HG03457 (cell line): ENCODE measurements around the gene PROSER3.
A peak's percentile ranks its signal among the peaks of the same experiment; 100 is the strongest.

Source experiments
- ATAC-seq: cut with Tn5 transposase; IDR thresholded peaks from one replicate; pipeline ENCODE4 v1.9.1; 2021; ENCODE audit warnings: moderate number of reproducible peaks; ENCODE audit not compliant: unreplicated experiment

PROSER3 gene

DNA sequence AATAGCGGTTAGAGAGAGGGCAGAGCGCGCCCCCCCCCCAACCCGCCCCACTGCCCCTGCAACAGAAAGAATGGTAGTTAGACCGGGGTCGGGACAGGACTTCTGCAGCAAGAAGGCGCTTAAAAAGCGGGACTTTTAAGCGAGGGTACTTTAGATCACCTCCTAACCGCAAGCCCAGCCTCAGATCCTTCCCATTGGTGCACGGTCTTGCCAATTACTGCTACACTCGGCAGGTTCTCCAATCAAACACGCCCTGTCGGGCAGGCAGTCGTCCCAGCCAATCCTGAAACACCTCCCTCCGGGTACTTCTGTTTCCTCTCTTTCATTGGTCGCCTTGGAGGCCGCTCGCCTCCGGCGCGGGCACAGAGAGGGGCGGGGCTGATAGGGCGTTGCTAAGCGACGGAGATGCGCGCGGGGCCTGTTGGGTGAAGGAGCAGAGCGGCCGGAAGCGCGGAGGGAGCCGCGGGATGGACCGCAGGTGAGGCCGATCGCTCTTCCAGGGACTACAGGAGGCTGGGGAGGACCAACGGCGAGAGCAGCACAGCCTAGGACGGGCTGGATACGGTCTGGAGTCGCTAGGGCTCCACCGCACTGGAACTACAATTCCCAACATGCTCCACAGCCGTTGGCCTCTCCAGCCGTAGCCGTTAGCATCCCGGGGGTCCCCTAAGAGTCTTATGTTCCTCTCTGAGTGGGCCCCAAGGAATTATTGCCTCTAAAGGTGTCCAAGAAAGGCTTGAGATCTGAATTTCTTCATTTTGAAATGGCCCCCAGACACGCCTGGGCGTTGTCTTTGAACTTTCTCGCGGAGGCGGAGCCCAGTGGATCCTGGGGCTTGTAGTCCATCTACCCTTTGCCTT lies at the start of gene PROSER3:
Gene PROSER3, plus strand, starts transcription at position 428 of the 860 bp plus-strand sequence. Its CDS starts 40 bp downstream, at position 468.
- peak; percentile 79 for ATAC-seq

DNA sequence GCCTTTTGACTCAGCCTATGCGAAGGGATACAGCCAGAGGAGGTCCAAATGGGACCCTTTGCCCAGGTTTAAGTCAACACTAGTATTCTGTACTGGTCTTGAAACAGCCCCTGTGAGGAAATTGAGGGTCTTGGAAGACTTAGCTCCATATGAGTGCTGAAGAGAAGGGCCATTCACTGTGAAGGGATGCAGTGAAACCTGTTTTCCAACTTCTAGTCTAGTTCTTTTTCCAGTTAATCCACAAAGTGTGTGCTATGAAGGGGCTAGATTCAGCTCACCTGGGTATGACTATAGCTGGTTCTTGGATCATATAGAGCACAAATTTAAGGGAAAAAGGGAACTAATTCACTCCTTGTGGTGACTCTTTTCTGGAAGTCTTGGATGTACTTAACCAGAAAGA lies 49.6 kb upstream of the PROSER3 start:
- ATAC-seq: no peak

DNA sequence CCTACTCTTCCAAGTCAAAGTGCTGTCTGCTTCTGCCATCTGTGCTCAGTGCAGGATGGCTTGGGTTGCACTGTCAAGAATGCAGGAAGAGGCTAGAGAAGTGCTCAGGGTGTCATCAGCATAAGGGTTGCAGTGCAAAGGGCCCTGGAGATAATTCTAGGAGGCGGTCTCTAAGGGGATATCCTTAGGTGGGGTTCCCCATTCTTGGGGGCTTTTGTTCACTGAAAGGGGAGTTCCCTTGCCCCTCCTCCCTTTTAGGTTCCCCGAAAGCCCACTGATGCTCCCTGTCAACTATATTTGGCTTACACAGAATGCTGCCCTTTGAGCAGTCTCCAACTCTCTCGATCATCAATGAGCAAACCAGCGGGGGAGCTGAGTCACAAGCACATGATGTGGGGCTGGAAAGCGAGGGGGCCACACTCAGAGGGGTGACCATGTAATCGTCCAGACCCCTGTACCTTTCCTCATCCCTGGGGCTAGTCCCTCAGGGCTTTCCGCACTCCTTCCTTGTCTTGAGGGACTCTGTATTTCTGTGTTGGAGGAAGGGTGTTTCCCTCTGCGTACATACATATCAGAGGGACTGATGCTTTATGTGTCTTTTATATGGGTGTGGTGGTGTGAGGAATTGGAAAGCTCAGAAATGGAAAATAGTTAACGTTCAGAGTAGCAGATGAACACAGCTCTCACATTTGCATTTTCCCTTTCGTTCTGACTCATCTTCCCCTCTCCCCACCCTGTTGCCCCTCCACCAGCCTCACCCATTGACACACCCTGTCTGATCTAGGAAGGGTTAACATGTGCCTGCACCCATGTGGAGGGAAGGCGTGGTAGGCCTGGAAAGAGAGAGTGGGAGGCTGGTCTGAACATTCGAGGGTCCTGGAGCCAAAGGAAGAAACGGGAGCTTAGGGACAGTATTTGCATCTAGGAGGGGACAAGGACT lies 46.9 kb upstream of the PROSER3 start:
- no peak for ATAC-seq

- no peak for ATAC-seq
These were observed 45.1 kb upstream of the PROSER3 start for GRCh38 chr19:35712567-35713505.

DNA sequence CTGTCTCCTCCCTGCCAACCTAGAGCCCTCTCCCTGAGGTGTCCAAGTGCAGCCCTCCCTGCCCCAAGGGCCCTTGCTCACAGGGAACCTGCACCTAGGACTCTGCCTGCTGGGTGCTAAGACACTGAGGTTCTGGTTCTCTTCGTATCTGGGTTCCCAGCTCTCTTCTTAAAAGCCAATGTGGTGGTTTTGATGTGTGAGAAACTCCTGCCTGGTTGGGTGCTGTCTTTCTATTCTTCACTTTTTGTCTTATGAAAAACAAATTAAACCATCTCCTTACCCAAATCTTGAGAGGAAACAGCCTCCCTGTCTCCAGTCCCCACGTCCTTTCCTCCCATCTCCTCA lies 44.5 kb upstream of the PROSER3 start:
- no peak for ATAC-seq

DNA sequence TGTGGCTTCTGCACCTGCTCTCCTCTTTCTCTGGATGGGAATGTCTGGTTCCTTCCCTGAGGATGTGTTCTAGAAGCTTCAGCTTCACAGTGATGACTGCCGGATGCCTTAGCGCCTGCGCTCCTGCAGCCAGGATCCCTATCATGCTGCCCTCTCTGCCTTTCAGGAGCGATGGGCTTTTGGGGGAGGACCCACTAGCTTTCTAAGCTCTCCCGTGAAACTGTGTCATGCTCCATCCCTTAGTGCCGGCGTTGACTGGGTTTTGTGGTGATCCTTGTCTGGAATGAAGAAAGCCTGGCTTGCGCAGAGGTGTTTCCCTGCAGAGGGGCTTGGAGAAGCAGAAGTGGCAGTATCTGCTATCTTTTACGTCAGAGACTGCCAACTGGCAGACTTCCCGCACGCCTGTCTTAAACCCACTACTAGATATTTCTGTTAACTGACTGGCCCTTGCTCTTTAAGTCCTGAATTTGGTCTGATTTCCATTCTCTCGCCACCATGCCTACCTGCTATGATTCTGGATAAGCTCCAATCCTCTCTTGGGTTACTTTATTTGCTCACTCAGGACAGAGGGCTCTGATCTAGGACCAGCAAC lies 44.0 kb upstream of the PROSER3 start:
- ATAC-seq: no peak

DNA sequence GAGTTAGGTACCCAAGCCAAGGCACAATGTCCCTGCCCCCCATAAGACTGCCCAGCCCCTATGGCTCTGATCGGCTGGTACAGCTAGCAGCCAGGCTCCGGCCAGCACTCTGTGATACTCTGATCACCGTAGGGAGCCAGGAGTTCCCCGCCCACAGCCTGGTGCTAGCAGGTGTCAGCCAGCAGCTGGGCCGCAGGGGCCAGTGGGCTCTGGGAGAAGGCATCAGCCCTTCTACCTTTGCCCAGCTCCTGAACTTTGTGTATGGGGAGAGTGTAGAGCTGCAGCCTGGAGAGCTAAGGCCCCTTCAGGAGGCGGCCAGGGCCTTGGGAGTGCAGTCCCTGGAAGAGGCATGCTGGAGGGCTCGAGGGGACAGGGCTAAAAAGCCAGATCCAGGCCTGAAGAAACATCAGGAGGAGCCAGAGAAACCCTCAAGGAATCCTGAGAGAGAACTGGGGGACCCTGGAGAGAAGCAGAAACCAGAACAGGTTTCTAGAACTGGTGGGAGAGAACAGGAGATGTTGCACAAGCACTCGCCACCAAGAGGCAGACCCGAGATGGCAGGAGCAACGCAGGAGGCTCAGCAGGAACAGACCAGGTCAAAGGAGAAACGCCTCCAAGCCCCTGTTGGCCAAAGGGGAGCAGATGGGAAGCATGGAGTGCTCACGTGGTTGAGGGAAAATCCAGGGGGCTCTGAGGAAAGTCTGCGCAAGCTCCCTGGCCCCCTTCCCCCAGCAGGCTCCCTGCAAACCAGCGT lies 43.2 kb upstream of the PROSER3 start:
- ATAC-seq: no peak

DNA sequence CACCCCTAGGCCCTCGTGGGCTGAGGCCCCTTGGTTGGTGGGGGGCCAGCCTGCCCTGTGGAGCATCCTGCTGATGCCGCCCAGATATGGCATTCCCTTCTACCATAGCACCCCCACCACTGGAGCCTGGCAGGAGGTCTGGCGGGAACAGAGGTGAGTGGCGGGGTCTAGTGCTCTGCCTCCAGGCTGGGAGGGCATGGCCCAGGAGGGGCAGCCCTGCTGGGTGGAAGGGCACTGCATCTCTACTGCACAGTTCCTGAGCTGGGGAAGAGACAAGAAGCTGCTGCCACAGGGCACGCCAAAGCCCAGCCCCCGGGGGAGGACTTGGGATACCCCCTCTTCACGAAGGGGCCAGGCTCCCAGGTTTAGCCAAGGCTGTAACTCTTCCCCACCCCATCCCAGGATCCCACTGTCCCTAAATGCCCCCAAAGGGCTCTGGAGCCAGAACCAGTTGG lies 42.6 kb upstream of the PROSER3 start:
- ATAC-seq: no peak

DNA sequence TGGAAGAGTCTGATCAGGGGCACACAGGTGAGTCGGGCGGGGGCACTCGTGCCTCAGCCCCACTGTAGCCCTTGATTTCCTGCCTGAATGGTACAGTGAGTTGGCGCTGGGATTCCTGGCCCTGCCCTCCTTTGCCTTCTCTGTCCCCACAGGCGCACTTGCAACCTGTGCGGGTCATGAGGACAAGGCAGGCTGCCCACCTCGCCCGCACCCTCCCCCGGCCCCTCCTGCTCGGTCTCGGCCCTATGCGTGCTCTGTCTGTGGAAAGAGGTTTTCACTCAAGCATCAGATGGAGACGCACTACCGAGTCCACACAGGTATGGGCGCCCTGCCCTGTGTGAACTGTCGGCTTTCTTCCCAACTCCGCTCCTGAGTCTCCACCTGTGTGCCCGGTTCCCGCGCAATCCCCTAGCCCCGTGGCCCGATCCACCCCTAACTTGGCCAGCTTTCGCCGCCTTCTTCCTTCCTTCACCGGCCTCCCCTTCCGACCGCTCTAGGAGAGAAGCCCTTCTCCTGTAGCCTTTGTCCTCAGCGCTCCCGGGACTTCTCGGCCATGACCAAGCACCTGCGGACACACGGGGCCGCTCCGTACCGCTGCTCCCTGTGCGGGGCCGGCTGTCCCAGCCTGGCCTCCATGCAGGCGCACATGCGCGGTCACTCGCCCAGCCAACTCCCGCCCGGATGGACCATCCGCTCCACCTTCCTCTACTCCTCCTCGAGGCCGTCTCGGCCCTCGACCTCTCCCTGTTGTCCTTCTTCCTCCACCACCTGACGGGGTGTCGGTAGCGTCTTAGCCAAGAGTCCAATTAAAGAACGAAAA lies 41.8 kb upstream of the PROSER3 start:
- peak; percentile 3 for ATAC-seq

GRCh38 chr19:35716801-35717664 lies 40.9 kb upstream of the PROSER3 start:
- peak; percentile 55 for ATAC-seq

GRCh38 chr19:35717665-35718344 lies 40.2 kb upstream of the PROSER3 start, which contains the start of gene KMT2B:
KMT2B (plus strand) TSS chr19:35718003; CDS start chr19:35718019, 16 bp downstream.
- no peak for ATAC-seq

- no peak for ATAC-seq
These were observed 39.5 kb upstream of the PROSER3 start for GRCh38 chr19:35718345-35719041.

- no peak for ATAC-seq
These were observed 38.4 kb upstream of the PROSER3 start for GRCh38 chr19:35719402-35720162.

GRCh38 chr19:35720163-35720524 lies 37.8 kb upstream of the PROSER3 start:
- ATAC-seq: no peak

DNA sequence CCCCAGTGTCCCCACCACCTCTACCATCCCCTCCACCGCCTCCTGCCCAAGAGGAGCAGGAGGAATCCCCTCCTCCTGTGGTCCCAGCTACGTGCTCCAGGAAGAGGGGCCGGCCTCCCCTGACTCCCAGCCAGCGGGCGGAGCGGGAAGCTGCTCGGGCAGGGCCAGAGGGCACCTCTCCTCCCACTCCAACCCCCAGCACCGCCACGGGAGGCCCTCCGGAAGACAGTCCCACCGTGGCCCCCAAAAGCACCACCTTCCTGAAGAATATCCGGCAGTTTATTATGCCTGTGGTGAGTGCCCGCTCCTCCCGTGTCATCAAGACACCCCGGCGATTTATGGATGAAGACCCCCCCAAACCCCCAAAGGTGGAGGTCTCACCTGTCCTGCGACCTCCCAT lies 37.3 kb upstream of the PROSER3 start:
- ATAC-seq: no peak

DNA sequence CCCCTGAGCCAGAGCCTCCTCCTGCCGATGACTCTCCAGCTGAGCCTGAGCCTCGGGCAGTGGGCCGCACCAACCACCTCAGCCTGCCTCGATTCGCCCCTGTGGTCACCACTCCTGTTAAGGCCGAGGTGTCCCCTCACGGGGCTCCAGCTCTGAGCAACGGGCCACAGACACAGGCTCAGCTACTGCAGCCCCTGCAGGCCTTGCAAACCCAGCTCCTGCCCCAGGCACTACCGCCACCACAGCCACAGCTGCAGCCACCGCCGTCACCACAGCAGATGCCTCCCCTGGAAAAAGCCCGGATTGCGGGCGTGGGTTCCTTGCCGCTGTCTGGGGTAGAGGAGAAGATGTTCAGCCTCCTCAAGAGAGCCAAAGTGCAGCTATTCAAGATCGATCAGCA lies 36.6 kb upstream of the PROSER3 start:
- no peak for ATAC-seq
